PC-9 (cell line): ENCODE data around the gene LRRC27.

ENCODE experiments used
- CTCF ChIP-seq: fragments of 200-600 bp; sonication (generic); conservative IDR thresholded peaks from 2 replicates; pipeline ENCODE4 v1.6.1; 2017; ENCODE audit warnings: mixed run types, antibody characterized with exemption, mild to moderate bottlenecking, moderate library complexity
- EZH2 ChIP-seq: fragments of 200-600 bp; sonication (generic); IDR thresholded peaks from 2 replicates; pipeline ENCODE4 v1.8.0; 2017; ENCODE audit warnings: antibody characterized with exemption, low read depth

DNA sequence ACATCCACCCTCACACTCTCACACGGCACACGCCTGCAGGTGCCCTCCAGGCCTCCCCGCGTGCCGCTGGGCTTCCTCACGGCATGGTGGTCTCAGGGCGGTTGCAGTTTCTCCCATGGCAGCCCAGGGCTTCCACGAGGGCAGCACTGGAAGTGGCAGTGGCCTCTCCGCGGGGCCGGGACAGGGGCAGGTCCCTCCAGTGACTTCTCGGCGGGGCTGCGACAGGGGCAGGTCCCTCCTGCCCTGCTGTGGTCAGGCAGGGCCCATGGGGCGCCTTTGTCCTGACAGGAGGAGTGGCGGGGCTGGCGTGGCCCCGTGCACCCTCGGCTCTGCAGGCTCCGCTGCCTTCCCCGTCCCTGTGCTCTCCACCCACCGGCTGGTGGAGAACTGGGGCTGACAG, 84.0 kb downstream of the LRRC27 start:
- no peak for TF ChIP-seq CTCF
- no peak for TF ChIP-seq EZH2
